Measurements from ENCODE around the gene CACNA2D2. TPM values are rescaled to one million over a fixed set of nuclear protein-coding genes. Genes with fewer than 3 reads are reported as not detected.

CACNA2D2 gene
- total and polyA plus RNA-seq, 4 donors = 0.10 to 0.19 (median 0.15) TPM

DNA sequence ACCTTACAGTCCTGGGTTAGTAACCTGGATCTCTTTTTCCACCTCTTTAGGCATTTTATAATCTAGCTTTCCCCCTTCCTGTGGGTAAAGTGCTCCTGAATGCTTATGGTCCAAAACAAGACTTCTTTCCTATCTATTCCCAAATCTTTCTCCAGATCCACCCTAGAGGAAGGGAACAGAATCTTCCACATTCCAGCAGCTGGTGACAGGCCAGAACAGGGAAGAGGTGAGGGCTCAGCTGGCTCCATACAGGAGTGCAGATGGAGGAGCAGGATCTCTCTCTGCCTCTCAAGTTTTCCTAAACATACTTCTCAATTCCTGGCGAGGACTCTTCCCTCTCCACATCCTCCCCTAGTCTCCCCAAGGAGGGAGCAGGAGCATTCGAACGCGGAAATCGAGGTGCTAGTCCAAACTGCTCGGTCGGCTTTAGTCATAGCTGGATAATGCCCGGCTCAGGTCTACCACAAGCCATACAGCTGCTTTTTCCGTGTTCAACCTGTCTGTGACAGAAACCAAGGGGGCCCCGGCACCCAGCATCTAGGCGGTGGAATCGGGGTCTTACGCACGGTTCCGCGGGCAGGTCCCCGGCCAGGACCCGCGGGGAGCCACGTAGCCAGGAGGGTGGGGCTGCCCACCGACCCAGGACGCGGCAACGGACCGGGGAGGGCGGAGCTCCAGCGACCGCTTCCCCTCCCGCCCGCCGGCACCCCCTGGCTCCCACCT, 166.8 kb downstream of the CACNA2D2 start:
- no peak for DNase-seq (ENCODE audit: low spot score)
- peak overlapping the region; percentile 78 to 93 for H3K9ac ChIP-seq (ENCODE audit: low read depth in 1 of 2, low read length in 2 of 2)
- peaks cover under 1 to 6% (median 4%) of the 10 kb centered on the region in 4 donors for H3K36me3 ChIP-seq (ENCODE audit: control insufficient read depth in 4 of 4, insufficient read depth in 3 of 4, low read depth in 1 of 4, low read length in 3 of 4)
- H3K4me3 ChIP-seq (ENCODE audit: low read depth in 1 of 3, low read length in 3 of 3) = peak overlapping the region; percentile 70 to 94 (median 70)
- H3K27me3 ChIP-seq (ENCODE audit: control insufficient read depth in 4 of 4, insufficient read depth in 4 of 4, low read length in 3 of 4) = no peaks in the 10 kb centered on the region
- under 1% methylated on average over 31 of the region's 31 CpGs for WGBS
- H3K4me1 ChIP-seq (ENCODE audit: control insufficient read depth in 4 of 4, insufficient read depth in 4 of 4, low read length in 3 of 4) = peaks cover 8 to 44% (median 20%) of the 10 kb centered on the region in 4 donors
- peak overlapping the region; percentile 92 to 99 for H3K27ac ChIP-seq (ENCODE audit: low read depth in 1 of 2, low read length in 2 of 2)
- no peak for TF ChIP-seq JUND (IDR thresholded peaks at IDR 0.05)
- TF ChIP-seq FOXA1 (IDR thresholded peaks at IDR 0.05) = no peak
- TF ChIP-seq YY1 (IDR thresholded peaks at IDR 0.05) = no peak
- no peak for TF ChIP-seq GABPA (IDR thresholded peaks at IDR 0.05 in 1 of 2, conservative IDR thresholded peaks at IDR 0.05 in 1 of 2)
- TF ChIP-seq NR2F2 (IDR thresholded peaks at IDR 0.05) = no peak
- TF ChIP-seq SP1 (IDR thresholded peaks at IDR 0.05) = no peak
- TF ChIP-seq TAF1 (conservative IDR thresholded peaks at IDR 0.05) = no peak
- TF ChIP-seq FOXA2 (IDR thresholded peaks at IDR 0.05) = no peak
- TF ChIP-seq HNF4A (conservative IDR thresholded peaks at IDR 0.05) = no peak
- no peak for TF ChIP-seq RAD21 (IDR thresholded peaks at IDR 0.05)
- no peak for TF ChIP-seq ATF3 (IDR thresholded peaks at IDR 0.05)
- TF ChIP-seq HNF4G (IDR thresholded peaks at IDR 0.05) = no peak
- TF ChIP-seq CTCF (IDR thresholded peaks at IDR 0.05; ENCODE audit: low read depth, low read length, missing input control) = no peak
- TF ChIP-seq, protein P1, sequence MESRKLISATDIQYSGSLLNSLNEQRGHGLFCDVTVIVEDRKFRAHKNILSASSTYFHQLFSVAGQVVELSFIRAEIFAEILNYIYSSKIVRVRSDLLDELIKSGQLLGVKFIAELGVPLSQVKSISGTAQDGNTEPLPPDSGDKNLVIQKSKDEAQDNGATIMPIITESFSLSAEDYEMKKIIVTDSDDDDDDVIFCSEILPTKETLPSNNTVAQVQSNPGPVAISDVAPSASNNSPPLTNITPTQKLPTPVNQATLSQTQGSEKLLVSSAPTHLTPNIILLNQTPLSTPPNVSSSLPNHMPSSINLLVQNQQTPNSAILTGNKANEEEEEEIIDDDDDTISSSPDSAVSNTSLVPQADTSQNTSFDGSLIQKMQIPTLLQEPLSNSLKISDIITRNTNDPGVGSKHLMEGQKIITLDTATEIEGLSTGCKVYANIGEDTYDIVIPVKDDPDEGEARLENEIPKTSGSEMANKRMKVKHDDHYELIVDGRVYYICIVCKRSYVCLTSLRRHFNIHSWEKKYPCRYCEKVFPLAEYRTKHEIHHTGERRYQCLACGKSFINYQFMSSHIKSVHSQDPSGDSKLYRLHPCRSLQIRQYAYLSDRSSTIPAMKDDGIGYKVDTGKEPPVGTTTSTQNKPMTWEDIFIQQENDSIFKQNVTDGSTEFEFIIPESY (IDR thresholded peaks at IDR 0.05) = no peak
- H3K9me3 ChIP-seq (ENCODE audit: control insufficient read depth in 4 of 4, low read length in 3 of 4) = no peaks in the 10 kb centered on the region

DNA sequence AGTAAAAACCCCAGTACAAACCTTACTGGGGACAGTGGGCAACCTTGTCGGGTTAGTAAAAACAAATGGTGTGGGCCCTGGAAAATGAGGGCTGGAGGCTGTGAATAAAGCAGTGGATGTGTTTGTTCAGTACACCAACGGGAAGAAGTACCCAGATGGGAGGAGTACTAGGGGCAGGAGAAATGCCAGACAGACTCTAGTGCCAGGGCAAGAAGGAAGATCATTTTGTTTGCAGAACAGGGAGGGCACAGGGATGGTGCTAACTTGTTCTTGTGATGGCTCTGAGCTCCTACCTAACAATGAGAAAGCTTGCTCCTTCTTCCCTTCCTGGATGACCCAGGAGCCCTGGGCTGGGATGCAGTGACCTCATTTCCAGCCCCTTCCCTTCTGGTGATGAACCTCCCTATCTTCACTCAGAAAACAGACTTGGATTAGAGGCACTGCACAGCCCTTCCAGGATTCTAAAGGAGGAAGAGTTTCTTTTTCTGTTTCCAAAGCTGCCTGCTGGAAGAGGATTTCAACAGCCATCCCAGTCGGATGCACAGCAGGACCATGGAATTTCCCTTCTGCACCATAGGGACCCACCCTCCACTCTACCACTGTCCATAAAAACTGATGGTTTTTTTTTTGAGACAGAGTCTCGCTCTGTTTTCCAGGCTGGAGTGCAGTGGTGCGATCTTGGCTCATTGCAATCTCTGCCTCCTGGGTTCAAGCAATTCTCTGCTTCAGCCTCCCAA, 168.9 kb downstream of the CACNA2D2 start:
- H3K4me1 ChIP-seq (ENCODE audit: control insufficient read depth in 4 of 4, insufficient read depth in 4 of 4, low read length in 3 of 4) = peaks cover 6 to 39% (median 20%) of the 10 kb centered on the region in 4 donors
- no peak for TF ChIP-seq TAF1 (conservative IDR thresholded peaks at IDR 0.05)
- no peak for DNase-seq (ENCODE audit: low spot score)
- WGBS = 67% methylated on average over 5 of the region's 5 CpGs
- no peak overlapping the region for H3K4me3 ChIP-seq (ENCODE audit: low read depth in 1 of 3, low read length in 3 of 3)
- H3K9me3 ChIP-seq (ENCODE audit: control insufficient read depth in 4 of 4, low read length in 3 of 4) = no peaks in the 10 kb centered on the region
- H3K27me3 ChIP-seq (ENCODE audit: control insufficient read depth in 4 of 4, insufficient read depth in 4 of 4, low read length in 3 of 4) = no peaks in the 10 kb centered on the region
- peak overlapping the region in 1 of 2 donors; percentile 24 for H3K9ac ChIP-seq (ENCODE audit: low read depth in 1 of 2, low read length in 2 of 2)
- peak overlapping the region; percentile 40 to 56 for H3K27ac ChIP-seq (ENCODE audit: low read depth in 1 of 2, low read length in 2 of 2)
- peaks cover 4 to 27% (median 16%) of the 10 kb centered on the region in 4 donors for H3K36me3 ChIP-seq (ENCODE audit: control insufficient read depth in 4 of 4, insufficient read depth in 3 of 4, low read depth in 1 of 4, low read length in 3 of 4)

Data from liver (tissue), 9 donors.